Right lung (tissue), 5 donors: Measurements from ENCODE around the gene CLMN. TPM values are rescaled to one million over a fixed set of nuclear protein-coding genes. Genes with fewer than 3 reads are reported as not detected.

Experiments
- DNase-seq, 2 donors: peaks; one replicate each; pipeline ENCODE4 v3.0.0-alpha.2; 2013
- polyA plus RNA-seq, 5 donors: library from polyadenylated mRNA; unstranded; fragments of 120-200 nt; gene quantifications; one replicate each; pipeline versions ENCODE4 v1.2.1 to v1.2.3, GENCODE V29; 2013; ENCODE audit warnings: inconsistent platforms in 1 of 5, low replicate concordance in 1 of 5; ENCODE audit not compliant: insufficient read length in 5 of 5, insufficient read depth in 1 of 5

Gene CLMN
- polyA plus RNA-seq, 5 donors = 7.8 to 18.3 (median 13.1) TPM

DNA sequence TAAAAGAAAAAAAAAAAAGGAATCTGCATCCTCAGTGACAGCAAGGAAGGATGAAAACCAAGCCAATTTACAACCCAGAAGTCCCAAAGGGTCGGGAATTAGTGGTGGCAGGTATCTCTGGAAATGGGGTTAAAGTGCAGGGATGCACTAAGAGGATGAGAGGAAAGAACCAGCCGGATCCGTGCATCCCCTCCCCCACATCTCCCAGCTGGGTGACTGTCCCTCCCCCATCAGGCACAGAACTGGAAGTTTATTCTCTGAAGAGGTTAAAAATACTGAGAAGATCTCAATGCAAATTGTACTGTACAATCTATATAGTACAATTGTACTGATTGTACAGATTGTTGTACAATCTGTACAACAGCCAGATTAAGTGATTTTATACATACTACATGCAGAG, 15.4 kb downstream of the CLMN start:
- no peak for DNase-seq

DNA sequence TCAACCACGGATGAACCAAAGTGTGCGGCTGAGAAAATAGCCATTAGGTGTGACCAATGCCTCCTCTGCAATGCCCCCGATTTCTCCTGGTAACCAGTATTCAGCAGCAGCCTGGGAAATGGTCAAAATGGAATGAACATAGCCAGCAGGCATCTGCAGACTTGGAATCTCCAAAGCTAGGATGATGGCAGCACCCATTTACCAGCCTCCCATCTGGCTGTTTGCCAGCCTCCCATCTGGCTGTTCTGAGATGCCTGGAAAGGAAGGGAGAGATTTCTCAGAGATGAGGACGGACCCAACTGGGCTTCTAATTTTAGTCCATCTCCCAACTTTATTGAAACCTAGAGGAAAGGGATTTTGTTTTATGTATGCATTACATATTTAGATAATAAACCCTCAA, 16.2 kb downstream of the CLMN start:
- DNase-seq = no peak

DNA sequence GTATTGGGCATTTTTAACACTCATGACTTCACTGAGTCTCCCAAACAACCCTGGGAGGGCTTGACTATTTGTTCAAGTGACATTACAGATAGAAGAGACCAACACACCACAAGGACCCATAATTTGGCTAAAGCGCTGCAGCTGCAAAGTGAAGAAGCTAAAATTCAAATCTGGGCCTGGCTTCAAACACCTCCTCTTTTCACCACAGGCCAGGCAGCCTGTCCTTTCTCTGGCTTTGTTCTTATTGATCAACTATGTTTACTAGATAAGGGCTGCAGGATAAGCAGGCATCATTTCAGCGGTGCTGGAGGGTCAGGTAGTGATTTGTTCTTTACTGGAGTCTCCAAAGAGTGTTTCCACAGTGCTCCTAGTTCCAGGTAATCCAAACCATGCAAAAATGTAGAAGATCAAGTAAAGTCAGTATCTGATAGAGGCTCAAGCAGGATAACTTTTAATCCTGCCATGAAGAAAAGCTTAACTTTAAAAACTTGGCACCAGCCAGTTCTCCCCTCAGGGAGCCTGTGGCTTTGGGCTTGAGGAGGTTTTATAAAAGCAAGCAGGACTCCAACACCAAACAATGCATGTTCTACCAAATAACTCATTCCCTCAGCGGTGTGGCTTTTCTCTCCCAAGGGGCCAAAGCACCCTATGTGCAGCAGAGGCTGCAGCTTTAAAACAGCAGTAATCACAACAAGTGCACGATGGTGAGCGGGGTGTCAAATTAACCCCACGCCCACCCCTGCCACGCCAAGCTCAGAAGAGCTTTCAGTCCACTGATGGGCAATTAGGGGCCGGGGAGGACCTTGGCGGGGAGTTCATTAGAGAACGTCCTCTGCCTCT, 16.8 kb downstream of the CLMN start:
- no peak for DNase-seq

DNA sequence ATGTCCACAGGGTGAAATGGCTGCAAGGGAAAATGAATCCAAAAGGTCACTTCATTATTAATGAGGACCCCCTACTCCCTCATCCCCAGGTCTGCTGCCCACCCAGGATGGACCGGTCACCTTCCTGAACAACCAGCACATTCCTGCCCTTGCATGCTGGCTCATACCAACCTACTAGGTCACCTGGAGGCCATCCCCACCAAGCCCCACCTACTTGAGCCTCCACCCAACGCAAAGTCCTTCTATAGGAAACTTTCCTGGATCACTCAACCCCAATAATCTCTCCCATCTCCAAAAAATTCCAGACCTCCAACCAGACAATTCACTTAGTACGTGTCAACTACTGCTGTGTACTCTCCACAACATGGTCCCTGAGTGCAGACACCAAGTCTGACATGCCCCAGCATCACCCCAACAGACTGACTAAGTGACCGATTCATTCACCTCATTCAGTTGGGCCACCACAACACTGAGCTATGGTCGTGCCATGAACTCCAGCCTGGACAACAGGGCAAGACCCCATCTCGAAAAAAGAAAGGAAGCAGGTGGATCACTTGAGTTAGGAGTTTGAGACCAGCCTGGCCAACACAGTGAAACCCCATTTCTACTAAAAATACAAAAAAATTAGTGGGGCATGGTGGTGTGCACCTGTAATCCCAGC, 18.1 kb downstream of the CLMN start:
- no peak for DNase-seq

DNA sequence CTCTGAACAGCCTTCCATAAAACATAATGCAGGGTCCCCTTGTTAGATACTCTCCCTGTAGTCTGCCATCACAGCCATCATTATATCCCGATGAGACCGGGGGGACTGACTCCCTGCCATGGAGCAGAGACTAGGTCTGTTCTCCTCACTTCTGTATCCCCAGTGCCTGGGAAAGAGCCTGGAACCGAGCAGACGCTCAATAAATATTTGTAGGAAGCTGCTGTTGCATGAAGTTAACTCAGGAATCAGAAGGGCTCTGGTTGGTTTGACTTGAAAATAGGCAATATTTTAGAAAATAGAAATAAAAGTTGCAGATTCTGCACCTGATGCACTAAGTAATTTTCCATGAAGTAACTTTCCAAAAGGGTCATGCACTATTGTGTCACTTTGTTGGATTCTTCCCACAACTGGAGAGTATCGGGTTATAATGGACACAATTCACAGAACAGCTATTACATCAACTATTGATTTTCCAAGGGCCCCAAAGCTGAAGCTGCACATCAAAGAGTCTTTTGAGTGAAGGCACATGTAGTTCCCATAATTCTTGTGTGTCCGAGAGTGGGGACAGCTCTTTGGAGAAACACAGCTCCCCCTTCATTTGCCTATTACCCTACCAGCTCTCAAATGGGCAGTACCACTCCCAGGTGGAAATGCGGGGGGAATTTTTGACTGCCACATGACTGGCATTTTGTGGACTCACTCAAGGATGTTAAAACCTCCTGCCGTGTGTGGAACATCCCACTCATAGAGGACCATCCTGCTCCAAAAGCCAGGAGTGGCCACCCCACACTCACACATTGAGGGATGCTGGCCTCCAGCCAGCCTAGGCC, 18.8 kb downstream of the CLMN start:
- DNase-seq = no peak

DNA sequence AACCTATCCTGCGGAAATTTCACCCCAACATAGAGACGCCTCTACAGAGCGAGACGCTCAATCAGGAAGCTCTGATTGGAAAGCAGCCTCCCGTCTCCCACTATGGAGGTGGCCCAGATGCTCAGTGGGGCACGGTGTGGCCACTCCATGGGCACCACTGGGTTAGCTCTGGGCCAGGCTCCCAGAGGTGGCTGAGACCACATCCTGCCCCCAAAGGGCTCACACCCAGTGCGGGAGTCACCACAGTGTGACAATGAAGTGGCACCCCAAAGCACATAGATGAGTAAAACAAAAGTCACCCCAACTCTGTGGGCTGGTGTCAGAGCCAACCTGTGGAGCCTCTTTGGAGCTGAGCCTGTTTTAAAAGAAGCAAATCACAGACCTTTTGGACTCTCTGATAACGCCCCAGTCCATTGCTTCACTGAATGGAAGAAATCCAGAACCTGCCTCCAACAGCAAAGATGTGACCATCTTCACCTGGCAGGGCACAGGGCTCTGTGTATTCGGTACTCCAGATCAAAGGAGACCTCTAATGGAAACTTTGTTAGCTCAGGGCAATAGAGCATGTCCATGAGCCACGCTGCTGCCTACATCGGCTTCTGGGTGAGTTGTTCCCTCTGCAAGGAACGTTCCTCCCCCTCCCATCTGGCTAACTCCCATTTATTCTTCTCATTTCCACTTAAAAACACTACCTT, 19.6 kb downstream of the CLMN start:
- DNase-seq = no peak

DNA sequence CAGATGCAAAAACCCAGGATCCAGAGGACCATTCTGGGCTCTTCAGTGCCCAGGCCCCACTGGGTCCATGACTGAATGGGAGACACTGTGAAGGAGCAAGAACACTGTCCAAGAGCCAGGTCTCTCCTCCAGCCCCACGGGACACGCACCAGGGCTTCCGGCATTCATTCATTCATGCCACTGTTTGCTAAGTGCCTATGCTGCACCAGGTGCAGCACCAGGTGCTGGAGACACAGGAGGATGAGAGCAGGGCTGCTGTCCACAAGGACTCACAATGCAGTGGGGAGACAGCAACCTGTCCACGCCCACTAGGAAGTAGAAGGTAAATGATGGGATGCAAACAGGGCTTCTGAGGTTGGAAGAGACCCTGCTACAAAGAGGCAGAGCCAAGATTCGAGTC, 20.4 kb downstream of the CLMN start:
- no peak for DNase-seq

DNA sequence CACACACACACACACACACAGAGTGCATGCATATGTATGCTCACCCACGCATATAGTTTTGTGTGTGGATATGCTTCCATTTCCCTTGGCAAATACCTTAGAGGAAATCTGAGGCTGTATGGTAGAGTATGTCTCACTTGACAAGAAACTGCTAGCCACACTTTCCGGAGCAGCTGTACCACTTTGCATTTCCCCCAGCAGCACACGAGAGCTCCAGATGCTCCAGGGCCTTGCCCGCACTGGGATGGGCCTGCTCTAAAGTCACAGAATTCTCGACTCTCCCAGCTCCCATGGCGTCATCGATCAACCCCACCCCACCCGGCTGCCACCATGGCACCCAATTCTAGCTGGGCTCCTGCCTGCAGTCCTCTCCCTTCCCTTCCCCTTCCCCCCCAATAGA, 21.9 kb downstream of the CLMN start:
- no peak for DNase-seq

DNA sequence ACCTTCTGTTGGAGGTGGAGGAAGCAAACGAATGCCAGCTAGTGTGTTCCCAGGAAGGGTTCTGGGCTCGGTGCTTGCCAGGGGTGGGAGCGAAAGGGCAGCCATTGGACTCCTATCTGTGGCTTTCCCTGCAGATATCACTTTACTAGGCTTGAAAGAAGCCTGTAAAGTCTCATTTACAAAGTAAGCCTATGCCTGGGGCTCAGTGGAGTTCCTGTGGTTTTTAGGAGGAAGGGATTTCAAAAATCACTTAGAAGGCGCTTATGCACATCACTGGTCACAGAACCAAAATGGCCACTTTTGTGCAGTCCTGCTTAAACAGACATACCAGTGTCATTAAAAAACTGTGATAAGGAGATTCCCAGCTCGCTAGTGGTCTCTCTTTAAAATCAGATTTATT, 22.7 kb downstream of the CLMN start:
- no peak for DNase-seq

DNA sequence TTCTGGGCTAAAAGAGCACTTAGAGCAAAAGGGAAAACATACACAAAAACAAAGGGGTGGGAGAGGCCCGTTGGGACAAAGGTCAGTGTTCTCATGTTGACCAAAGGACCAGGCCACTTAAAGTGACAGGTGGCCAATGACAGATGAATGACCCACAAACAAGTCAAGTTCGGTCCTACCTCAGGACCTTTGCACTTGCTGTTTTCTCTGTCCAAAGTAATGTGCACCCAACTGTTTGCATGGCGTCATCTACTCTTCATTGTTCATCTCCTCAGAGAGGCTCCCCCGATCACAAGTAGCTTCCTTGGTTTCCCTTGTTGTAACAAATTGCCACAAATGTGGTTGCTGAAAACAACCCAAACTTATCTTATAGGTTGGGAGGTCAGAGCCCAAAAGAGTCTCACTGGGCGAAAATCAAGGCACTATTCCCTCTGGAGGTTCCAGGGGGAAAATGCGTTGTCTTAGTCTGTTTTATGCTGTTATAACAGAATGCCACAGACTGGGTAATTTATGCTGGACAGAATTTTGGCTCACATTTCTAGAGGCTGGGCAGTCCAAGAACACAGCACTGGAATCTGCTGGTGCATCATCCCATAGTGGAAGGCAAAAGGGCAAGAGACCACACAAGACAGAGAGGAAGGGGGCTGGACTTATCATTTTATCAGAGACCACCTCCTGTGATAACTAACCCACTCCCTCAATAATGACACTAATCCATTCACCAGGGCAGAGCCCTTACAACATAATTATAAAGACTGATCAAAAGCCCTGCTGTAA, 23.9 kb downstream of the CLMN start:
- no peak for DNase-seq

DNA sequence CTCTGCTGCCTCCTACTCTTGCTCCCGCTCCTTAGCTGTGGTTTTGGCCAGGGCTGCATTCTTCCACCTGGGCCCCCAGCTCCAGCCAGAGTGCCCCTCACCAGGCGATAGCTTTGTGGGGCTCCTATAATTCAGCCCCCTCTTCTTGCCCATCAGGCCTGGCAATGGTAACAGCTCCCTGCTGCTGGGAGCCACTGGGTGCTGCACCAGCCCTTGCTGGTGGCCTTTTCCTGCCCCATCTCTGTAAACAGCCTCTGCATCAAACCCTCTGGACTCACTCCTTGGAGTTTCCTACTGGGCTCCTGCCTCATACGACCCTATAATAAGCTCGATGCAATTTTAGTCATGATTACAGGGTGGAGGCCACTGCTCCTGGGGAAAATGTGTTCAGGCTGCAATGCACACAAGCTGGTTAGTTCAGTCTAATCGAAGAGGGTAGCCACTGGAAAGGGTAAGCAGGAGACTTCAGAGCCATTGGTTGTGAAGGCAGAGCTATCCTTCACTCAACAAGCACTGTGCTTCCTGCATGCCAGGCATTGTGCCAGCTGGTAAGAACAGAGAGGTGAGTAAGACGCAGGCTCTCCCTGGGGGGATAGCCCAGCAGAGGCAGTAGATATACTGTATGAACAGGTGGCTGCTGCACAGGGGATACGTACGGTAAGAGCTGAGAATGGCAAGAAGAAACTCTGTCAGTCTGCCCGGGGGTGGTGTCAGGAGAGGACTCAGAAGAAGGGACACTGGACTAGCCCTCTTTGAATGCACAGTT, 24.7 kb downstream of the CLMN start:
- DNase-seq = no peak

DNA sequence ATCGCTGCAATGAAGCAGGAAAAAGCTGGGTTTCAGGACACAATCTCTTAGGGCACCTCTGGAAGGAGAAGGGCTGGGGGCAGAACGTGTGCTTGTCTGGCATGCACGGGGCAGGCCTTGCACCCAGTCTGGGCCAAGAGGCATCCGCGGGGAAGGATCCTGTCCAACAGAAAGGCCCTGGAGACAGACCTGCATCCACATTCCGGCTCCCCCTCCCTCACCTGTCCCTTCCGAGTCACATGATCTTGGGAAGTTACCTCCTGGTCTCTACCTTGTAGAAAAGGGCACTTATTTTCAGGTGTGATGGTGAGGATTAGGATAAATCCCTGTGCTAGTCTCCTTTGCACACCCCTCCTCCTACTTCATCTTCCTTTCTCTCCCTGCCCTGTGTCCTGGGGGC, 25.4 kb downstream of the CLMN start:
- DNase-seq = no peak

DNA sequence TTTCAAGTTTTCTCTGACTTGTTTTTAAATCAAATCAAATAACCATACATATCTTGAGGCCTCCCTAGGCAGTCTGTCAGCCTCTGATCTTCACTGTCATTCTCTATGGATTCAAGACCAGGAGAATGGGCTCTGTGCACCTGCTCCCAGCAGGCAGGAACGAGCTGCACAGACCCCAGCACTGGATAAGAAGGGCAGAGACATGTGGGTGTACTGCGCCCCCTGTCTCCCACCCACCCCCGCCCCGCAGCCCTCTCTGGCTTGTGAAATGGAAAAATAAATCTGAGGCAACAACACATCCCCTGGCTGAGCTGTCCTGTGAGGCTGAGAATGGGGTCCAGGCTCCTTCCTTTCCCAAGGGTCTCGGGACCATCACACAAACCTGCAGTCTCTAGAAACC, 26.3 kb downstream of the CLMN start:
- no peak for DNase-seq

DNA sequence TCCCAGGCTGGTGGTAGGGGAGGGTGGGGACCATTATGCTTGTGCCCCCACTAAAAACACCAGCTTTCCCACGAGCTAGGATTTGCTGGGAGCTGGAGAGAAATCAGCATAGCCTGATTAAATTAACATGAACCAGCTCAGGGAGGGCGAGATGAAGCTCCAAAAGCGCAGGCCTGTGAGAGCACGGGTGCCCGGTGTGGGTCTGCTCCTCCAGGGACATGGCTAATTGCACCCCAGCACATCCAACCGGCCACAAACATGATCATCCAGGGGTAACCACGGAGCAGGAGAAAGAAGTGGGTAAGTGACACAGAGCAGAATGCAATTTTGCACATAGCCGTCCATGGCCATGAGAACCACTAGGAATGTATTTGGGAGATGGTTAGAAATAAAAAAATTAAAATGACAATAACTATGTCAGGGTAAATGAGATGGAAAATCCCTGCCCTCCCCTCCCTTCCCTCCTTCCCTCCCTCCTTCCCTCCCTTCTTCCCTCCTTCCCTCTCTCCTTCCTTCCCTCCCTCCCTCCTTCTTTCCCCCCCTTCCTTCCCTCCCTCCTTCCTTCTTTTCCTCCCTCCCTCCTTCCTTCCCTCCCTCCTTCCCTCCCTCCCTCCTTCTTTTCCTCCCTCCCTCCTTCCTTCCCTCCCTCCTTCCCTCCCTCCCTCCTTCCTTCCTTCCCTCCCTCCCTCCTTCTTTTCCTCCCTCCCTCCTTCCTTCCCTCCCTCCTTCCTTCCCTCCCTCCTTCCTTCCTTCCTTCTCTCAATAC, 26.9 kb downstream of the CLMN start:
- DNase-seq = no peak

DNA sequence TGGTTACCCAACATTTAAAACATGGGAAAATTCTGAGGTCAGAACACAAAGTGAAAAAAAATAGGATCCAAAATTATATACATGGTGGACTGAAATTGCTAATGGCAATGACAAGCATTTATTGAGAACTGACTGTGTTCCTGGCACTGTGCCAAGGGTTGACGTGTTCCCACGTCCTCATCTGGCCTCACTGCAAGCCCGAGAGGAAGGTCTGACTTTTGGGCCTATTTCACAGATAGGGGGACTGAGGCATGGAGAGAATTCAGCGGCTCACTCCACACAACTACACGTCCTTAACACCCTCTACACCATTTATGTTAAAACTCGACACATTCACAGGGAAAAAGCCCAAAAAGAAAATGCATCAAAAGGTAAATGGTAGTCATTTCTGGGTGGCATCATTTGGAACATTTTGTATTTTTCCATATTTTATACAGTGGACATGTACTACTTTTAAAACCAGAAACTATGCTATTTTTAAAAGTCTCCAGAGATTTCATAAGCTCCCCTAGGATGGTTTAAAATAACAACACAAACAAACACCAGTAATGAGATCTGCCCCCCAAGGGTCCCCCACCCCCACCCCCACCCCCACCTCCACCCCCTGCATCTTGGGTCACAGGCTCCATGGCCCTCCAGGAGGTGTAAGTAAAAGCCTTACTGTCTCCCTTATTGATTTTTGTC, 27.7 kb downstream of the CLMN start:
- DNase-seq = no peak

DNA sequence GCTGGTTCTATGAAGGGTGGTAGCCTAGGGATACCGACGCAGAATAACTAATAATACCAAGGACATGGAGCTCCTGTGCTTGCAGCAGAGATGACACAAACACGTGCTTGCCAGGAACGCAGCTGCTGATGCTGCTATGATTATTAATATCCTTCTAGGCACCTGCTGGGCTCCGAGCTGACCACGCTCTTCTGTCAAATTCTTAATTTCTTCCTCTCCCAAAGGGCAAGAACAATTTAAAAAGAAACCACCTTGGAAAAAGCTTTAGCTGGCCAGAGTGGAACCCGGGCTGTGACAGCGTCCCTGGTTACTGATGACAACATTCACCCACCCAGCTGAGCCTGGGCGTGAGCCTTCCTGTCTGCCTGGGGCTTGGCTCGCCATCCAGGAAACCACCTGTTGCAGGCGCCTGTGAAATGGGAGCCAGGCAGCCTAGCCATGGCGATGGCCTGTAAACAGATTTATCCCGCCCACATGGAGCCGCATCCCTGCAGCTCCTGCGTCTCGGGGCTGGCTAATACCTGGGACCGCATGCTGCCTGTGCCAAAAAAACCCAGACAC, 28.8 kb downstream of the CLMN start:
- DNase-seq = no peak

DNA sequence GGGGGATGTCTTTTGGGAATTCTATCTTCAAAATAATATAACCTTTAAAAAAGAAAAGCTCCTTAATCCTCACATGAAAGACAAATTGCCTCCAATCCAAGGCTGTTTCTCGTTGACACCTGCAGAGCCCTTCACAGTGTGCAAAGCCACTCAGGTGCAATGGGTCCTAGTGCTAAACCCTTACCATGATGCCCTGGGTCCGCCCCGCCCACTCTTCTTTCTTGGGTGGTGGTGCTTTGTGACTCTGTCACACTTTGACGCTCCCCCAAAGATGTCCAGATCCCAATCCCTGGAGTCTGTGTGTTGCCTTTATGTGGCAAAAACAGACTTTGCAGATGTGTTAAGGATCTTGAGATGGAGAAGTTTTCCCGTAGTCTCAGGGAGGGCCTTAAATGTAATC, 29.7 kb downstream of the CLMN start:
- no peak for DNase-seq

DNA sequence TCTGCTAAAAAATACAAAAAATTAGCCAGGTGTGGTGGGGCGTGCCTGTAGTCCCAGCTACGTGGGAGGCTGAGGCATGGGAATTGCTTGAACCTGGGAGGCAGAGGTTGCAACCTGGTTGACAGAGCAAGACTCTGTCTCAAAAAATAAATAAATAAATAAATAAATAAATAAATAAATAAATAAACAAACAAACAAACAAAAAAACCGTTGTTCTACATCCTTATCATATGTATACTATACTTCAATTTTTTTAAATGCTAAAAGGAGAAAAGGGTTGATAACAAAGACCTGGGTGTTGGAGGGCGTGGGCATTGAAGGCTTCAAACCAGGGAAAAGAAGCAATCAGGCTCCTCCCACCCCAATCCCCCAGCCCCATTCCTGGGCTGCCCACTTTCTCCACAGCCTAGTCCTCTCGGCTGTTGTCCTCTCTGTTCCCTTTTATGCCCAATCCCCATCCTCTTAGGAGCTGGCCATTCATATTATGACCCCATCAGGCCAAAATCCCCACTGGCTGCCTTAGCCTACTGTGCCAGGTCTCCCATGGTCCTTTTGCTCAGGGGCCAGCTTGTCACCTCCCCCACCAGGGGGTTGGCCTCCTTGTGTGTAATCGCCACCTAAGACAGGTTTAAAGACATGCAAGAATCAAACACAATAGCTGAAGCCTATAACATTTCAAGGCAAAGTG, 30.2 kb downstream of the CLMN start:
- no peak for DNase-seq
